GM12878 (cell line): Measurements from ENCODE around the gene MAN2B2. TPM values are rescaled to one million over a fixed set of nuclear protein-coding genes. Genes with fewer than 3 reads are reported as not detected.

Experiments
- ATAC-seq: fragments of 200-7000 bp; cut with Tn5 transposase; 3 replicates; pipeline ENCODE4 v1.9.1; 2020; ENCODE audit warnings: mild to moderate bottlenecking, moderate library complexity
- BruUV-seq: library from RNA; stranded (reverse); fragments of 400-500 nt; replicated peaks from 2 replicates; lab custom pipeline; 2021; lab: Mats Ljungman, UMichigan
- CTCF ChIA-PET: fragments of 300-600 bp; sonication (Branson Sonifier 250); formaldehyde crosslinking; extraction: SDS; loops from one replicate; lab custom pipeline; 2021; ENCODE audit warnings: inconsistent platforms; lab: Yijun Ruan, JAX
- POLR2A ChIA-PET: fragments of 350-600 bp; formaldehyde crosslinking; extraction: SDS; loops from one replicate; lab custom pipeline; 2021; ENCODE audit warnings: inconsistent platforms; lab: Charles Lee
- RAD21 ChIA-PET: fragments of 300-600 bp; sonication (Branson Sonifier 250); formaldehyde crosslinking; loops from one replicate; lab custom pipeline; 2023; ENCODE audit warnings: antibody characterized with exemption; ENCODE audit not compliant: unreplicated experiment; lab: Charles Lee
- SMC1A ChIA-PET: fragments of 300-600 bp; sonication (Branson Sonifier 250); formaldehyde crosslinking; loops from one replicate; lab custom pipeline; 2023; ENCODE audit not compliant: unreplicated experiment, uncharacterized antibody; lab: Charles Lee
- DNase-seq: peaks from one replicate; pipeline ENCODE4 v3.0.0-alpha.2; 2011; ENCODE audit warnings: low read depth, low spot score
- FAIRE-seq: peaks from 3 replicates; lab custom pipeline; 2011; peaks lifted over from hg19 to GRCh38; lab: Jason Lieb, UNC
- H2AFZ ChIP-seq: 2 replicates; pipeline ENCODE4 v1.6.0; 2011; ENCODE audit warnings: low read depth, low read length, control low read depth; ENCODE audit not compliant: control insufficient read depth
- H3K27ac ChIP-seq: 2 replicates; pipeline ENCODE4 v1.5.1; 2011; ENCODE audit warnings: control low read depth; ENCODE audit not compliant: control insufficient read depth, insufficient read depth
- H3K27me3 ChIP-seq, 2 experiments: replicated peaks in 1 of 2; 2 replicates each; pipeline versions ENCODE4 v1.6.0 to v1.6.1; 2011; ENCODE audit warnings: low read length in 1 of 2; ENCODE audit not compliant: control insufficient read depth in 2 of 2, insufficient read depth in 2 of 2
- H3K36me3 ChIP-seq, 2 experiments: 2 replicates each; pipeline ENCODE4 v1.5.1; 2011; ENCODE audit warnings: low read length in 1 of 2; ENCODE audit not compliant: control insufficient read depth in 2 of 2, insufficient read depth in 2 of 2
- H3K4me1 ChIP-seq: 2 replicates; pipeline ENCODE4 v1.6.1; 2011; ENCODE audit warnings: mild to moderate bottlenecking, low read length, moderate library complexity, mixed read lengths; ENCODE audit not compliant: control insufficient read depth, insufficient read depth
- H3K4me2 ChIP-seq: 2 replicates; pipeline ENCODE4 v1.6.0; 2011; ENCODE audit warnings: control low read depth; ENCODE audit not compliant: control insufficient read depth, insufficient read depth
- H3K4me3 ChIP-seq: fragments of 200-600 bp; sonication (generic); 2 replicates; pipeline ENCODE4 v1.5.1; 2016
- H3K79me2 ChIP-seq: 2 replicates; pipeline ENCODE4 v1.6.0; 2011; ENCODE audit warnings: low read length; ENCODE audit not compliant: control insufficient read depth, insufficient read depth
- H3K9ac ChIP-seq: 2 replicates; pipeline ENCODE4 v1.8.0; 2011; ENCODE audit warnings: low read length, control low read depth, mixed read lengths; ENCODE audit not compliant: control insufficient read depth, insufficient read depth
- H3K9me3 ChIP-seq: replicated peaks from 3 replicates; pipeline ENCODE4 v1.5.1; 2011; ENCODE audit warnings: mild to moderate bottlenecking, low read length; ENCODE audit not compliant: control insufficient read depth, insufficient read depth
- H4K20me1 ChIP-seq: 2 replicates; pipeline ENCODE4 v1.6.0; 2011; ENCODE audit not compliant: control insufficient read depth, insufficient read depth
- BCLAF1 ChIP-seq: fragments of 450-650 bp; IDR thresholded peaks from 2 replicates; pipeline ENCODE4 v1.6.1; 2017; ENCODE audit warnings: antibody characterized with exemption, mild to moderate bottlenecking, moderate library complexity
- CBX5 ChIP-seq: sonication (generic); IDR thresholded peaks from 2 replicates; pipeline ENCODE4 v1.6.1; 2016; ENCODE audit warnings: low read depth, moderate library complexity, mild to moderate bottlenecking, inconsistent platforms
- ESRRA ChIP-seq: IDR thresholded peaks from 2 replicates; pipeline ENCODE4 v1.6.1; 2012; ENCODE audit warnings: mild to moderate bottlenecking, low read length, improper control_type of control experiment
- HDGF ChIP-seq: fragments of 450-650 bp; IDR thresholded peaks from 2 replicates; pipeline ENCODE4 v1.6.1; 2016; ENCODE audit warnings: antibody characterized with exemption
- MYC ChIP-seq: IDR thresholded peaks from 2 replicates; pipeline ENCODE4 v1.6.1; 2011; ENCODE audit warnings: mild to moderate bottlenecking, low read length, moderate library complexity, inconsistent platforms; ENCODE audit not compliant: insufficient read depth, insufficient replicate concordance, insufficient read length, severe bottlenecking
- NBN ChIP-seq: fragments of 450-650 bp; IDR thresholded peaks from 2 replicates; pipeline ENCODE4 v1.6.1; 2016
- NFYA ChIP-seq: IDR thresholded peaks from 2 replicates; pipeline ENCODE4 v1.6.1; 2011; ENCODE audit warnings: low read depth, mild to moderate bottlenecking, low read length, improper control_type of control experiment, borderline replicate concordance
- STAT1 ChIP-seq: fragments of 450-650 bp; conservative IDR thresholded peaks from 2 replicates; pipeline ENCODE4 v1.6.1; 2014; ENCODE audit warnings: antibody characterized with exemption, mild to moderate bottlenecking
- TCF3 ChIP-seq: IDR thresholded peaks from 2 replicates; pipeline ENCODE4 v1.6.1; 2012; ENCODE audit warnings: low read depth, mild to moderate bottlenecking, low read length, borderline replicate concordance; ENCODE audit not compliant: insufficient read depth
- ZBTB40 ChIP-seq: fragments of 450-650 bp; IDR thresholded peaks from 2 replicates; pipeline ENCODE4 v1.6.1; 2016; ENCODE audit warnings: mild to moderate bottlenecking, moderate library complexity, borderline replicate concordance
- WGBS: methylation state at CpG from one replicate; pipeline ENCODE4 v1.1.6; 2016; ENCODE audit warnings: low lambda C conversion rate; ENCODE audit not compliant: insufficient replicate concordance, insufficient coverage; ENCODE audit errors: missing lambda C conversion rate; 5-methylcytosine and 5-hydroxymethylcytosine counted together
- in situ Hi-C: fragments of 300-500 bp; cut with MboI; formaldehyde crosslinking; loops from 9 replicates; pipeline ENCODE4 v1.14.3; 2018; ENCODE audit warnings: mixed read lengths
- intact Hi-C: fragments of 100-400 bp; cut with micrococcal nuclease; formaldehyde crosslinking; loops from one replicate; pipeline ENCODE4 v1.14.2; 2022; ENCODE audit not compliant: unreplicated experiment
- polyA plus RNA-seq, 11 experiments: library from polyadenylated mRNA; depleted of rRNA in 4 of 11; unstranded in 6 of 11; stranded (reverse) in 5 of 11; fragments of >200 nt; fragmentation: Nextera tagmentation in 4 of 11; fragmentation: Illumina TruSeq in 1 of 11; extraction: Ambion mirVana in 4 of 11; extraction: Trizol in 1 of 11; gene quantifications; 1 replicate in 1 of 11; 2 replicates in 10 of 11; pipeline versions ENCODE4 v1.2.1 to v1.2.3, GENCODE V29; 2011 to 2016; ENCODE audit warnings: inconsistent platforms in 2 of 11, missing spikeins in 2 of 11, low read depth in 1 of 11
- total RNA-seq, 4 experiments: library from RNA; depleted of rRNA in 3 of 4; stranded (reverse); fragments of >200 nt in 3 of 4; fragmentation: Illumina TruSeq in 1 of 4; extraction: Trizol in 1 of 4; gene quantifications; 2 replicates each; pipeline versions ENCODE4 v1.2.1 to v1.2.3, GENCODE V29; 2013 to 2021
- TF ChIP-seq, protein P1 (sequence below): fragments of 450-650 bp; IDR thresholded peaks from 2 replicates; pipeline ENCODE4 v1.6.1; 2017; ENCODE audit warnings: mild to moderate bottlenecking

The MAN2B2 gene
- total and polyA plus RNA-seq, 10 of the 15 experiments (the other 5 are each of a cell fraction or from before 2014, with no cell fraction given) = 0.47 to 14.5 (median 7.0) TPM

- TF ChIP-seq, protein P1, sequence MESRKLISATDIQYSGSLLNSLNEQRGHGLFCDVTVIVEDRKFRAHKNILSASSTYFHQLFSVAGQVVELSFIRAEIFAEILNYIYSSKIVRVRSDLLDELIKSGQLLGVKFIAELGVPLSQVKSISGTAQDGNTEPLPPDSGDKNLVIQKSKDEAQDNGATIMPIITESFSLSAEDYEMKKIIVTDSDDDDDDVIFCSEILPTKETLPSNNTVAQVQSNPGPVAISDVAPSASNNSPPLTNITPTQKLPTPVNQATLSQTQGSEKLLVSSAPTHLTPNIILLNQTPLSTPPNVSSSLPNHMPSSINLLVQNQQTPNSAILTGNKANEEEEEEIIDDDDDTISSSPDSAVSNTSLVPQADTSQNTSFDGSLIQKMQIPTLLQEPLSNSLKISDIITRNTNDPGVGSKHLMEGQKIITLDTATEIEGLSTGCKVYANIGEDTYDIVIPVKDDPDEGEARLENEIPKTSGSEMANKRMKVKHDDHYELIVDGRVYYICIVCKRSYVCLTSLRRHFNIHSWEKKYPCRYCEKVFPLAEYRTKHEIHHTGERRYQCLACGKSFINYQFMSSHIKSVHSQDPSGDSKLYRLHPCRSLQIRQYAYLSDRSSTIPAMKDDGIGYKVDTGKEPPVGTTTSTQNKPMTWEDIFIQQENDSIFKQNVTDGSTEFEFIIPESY = no peak
- no peak for TF ChIP-seq TCF3
- TF ChIP-seq MYC = no peak
- no peak for TF ChIP-seq CBX5
- no peak for TF ChIP-seq STAT1
Observed at GRCh38 chr4:6550821-6551220, 24.2 kb upstream of the MAN2B2 start (continued).

DNA sequence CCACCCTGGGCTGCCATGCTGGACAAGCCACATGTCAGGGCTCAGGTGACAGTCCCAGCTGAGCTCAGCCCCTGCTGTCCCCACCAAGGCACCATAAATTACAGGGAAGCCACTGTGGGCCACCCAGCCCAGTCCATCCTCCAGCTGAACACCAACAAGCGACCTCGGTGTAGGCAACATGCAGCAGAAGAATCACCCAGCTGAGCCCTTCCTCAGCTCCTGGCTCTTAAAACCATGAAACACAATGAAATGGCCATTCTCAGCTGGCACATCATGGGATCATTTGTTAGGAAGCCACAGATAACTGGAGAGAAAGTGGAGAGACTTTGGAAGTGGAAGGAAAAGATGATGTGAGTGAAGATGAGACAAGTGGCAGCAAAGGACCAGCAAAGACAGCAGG is 23.3 kb upstream of the MAN2B2 start:
- Histone ChIP-seq H3K4me2 (no peak overlapping the region), H3K4me1 (no peaks in the 10 kb centered on the region)
- no peak for FAIRE-seq
- in situ Hi-C loops = no loop called here
- no peak for TF ChIP-seq BCLAF1
- no peak for TF ChIP-seq HDGF
- TF ChIP-seq MYC = no peak
- TF ChIP-seq NBN = no peak
- no peak for TF ChIP-seq NFYA
- TF ChIP-seq ESRRA = no peak
- TF ChIP-seq ZBTB40 = no peak
- TF ChIP-seq, all 136 proteins: peak for 0
- ATAC-seq = no peak
- 55% methylated on average over 2 of the region's 2 CpGs for WGBS
- Histone ChIP-seq H3K27me3 (no peaks in the 10 kb centered on the region; a peak in 1 of 4 replicates), H3K36me3 (no peaks in the 10 kb centered on the region), H2AFZ (no peak overlapping the region), H3K9me3 (no peaks in the 10 kb centered on the region; the same call in 2 of the 3 replicates), H3K4me3 (no peak overlapping the region), H3K27ac (no peak overlapping the region), H3K79me2 (no peaks in the 10 kb centered on the region), H4K20me1 (no peaks in the 10 kb centered on the region), H3K9ac (no peak overlapping the region)
- intact Hi-C loops = no loop called here
- BruUV-seq = no TSS peak
- RAD21 ChIA-PET = no interaction called here
- DNase-seq = no peak
- CTCF ChIA-PET = no interaction called here
- SMC1A ChIA-PET = no interaction called here
- POLR2A ChIA-PET = no interaction called here
